PC-9 (cell line): ENCODE data around the gene ROBO4.

Experiments
- CTCF ChIP-seq: fragments of 200-600 bp; sonication (generic); conservative IDR thresholded peaks from 2 replicates; pipeline ENCODE4 v1.6.1; 2017; ENCODE audit warnings: mixed run types, antibody characterized with exemption, mild to moderate bottlenecking, moderate library complexity
- EZH2 ChIP-seq: fragments of 200-600 bp; sonication (generic); IDR thresholded peaks from 2 replicates; pipeline ENCODE4 v1.8.0; 2017; ENCODE audit warnings: antibody characterized with exemption, low read depth

- TF ChIP-seq CTCF, result no peak
- TF ChIP-seq EZH2, result no peak
These were observed 29.1 kb downstream of the ROBO4 start for GRCh38 chr11:124868331-124869274.
